HG03575 (cell line): ENCODE data around the gene TAOK2.
"Not testable (repeated sequence)": the region's sequence is repeated elsewhere in the genome, so short reads cannot be mapped to it uniquely, and the experiment has no call there.

Source experiments
- ATAC-seq: cut with Tn5 transposase; IDR thresholded peaks from one replicate; pipeline ENCODE4 v1.9.1; 2021; ENCODE audit not compliant: unreplicated experiment, insufficient number of reproducible peaks, low FRiP score; ENCODE audit errors: extremely low read depth

The TAOK2 gene

DNA sequence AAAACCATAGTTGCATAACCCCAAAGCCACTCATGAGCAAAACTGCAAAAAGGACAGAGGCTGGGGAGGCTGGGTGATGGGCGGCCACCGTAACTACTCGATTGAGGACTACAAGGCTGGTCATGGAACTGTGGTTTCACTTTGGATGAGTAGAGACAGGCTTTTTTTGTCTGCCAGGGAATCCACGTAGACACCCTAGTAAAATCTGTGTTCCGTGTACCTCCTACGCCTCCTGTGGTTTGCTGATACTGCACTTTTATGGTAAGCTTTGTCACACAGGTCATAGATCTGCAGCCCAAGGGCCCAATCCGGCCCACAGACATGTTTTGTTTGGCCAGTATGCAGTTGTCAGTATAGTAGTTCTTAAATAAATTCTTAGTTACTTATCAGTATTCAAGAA, 59.6 kb downstream of the TAOK2 start:
- no peak for ATAC-seq

DNA sequence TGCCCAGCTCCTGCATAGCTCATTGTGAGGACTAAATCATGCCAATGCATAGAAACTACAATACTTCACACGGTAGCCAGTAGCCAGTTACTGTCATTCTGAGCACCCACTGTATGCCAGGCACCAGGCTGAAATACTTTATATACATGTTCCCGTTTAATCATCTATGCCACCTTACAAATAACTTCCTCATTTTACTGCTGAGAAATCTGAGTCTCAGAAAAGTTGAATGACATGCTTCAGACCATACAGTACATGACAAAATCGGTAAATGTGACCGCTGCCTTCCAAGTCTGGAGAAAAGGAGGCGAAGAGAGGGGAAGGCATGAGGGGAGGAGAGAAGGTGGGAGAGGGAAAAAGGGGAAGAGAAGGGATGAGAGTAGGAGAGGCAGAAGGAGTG, 66.6 kb downstream of the TAOK2 start:
- no peak for ATAC-seq

DNA sequence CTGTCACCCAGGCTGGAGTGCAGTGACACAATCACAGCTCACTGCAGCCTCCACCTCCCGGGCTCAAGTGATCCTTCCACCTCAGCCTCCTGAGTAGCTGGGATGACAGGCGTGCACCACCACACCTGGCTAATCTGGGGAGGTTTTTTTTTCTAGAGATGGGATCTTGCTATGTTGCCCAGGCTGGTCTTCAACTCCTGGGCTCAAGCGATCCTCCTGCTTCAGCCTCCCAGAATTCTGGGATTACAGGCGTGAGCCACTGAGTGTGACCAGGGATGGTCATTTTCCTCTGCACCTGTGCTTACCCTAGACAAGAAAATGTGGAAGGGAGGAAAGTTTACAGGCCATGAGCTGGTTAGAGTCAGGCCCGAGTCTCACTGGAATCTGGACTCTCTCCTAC, 67.0 kb downstream of the TAOK2 start:
- ATAC-seq, result not testable (repeated sequence)

DNA sequence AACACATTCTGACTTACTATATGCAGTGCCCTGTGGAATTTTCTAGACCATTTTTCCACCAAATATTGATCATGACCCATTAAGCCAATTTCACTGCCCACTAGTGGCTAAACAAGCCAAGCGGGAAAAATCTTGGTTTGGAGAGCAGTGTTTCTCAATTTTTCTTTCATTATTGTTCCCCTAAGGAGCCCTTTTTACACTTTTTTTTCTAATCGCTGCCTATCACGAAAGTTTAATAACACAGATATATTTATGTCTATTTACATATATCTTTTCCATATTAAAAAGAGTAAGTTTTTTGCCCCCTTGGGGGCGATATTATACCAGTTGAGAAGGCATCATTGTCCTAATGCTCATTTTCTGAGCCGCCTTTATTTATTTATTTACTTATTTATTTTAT, 68.2 kb downstream of the TAOK2 start:
- no peak for ATAC-seq
